H1 (cell line): ENCODE measurements around the gene RHEX. TPM values are rescaled to one million over a fixed set of nuclear protein-coding genes. Genes with fewer than 3 reads are reported as not detected.

Experiments used
- CTCF ChIA-PET: fragments of 300-600 bp; sonication (Branson Sonifier 250); formaldehyde crosslinking; loops from one replicate; lab custom pipeline; 2021; ENCODE audit not compliant: partially characterized antibody; lab: Charles Lee
- POLR2A ChIA-PET: fragments of 300-600 bp; sonication (Branson Sonifier 250); formaldehyde crosslinking; loops from one replicate; lab custom pipeline; 2021; ENCODE audit warnings: inconsistent platforms; ENCODE audit not compliant: partially characterized antibody; lab: Charles Lee
- DNase-seq, 2 experiments: peaks; one replicate each; pipeline versions ENCODE4 v3.0.0 to v3.0.0-alpha.2; 2010 to 2022; ENCODE audit warnings: low spot score in 2 of 2, low read depth in 1 of 2, mixed read lengths in 1 of 2
- FAIRE-seq: peaks from 2 replicates; lab custom pipeline; 2011; peaks lifted over from hg19 to GRCh38; lab: Jason Lieb, UNC
- H2AFZ ChIP-seq: 2 replicates; pipeline ENCODE4 v1.8.1; 2012; ENCODE audit warnings: low read length, inconsistent platforms
- H2AK5ac ChIP-seq: 2 replicates; pipeline ENCODE4 v1.6.1; 2013; ENCODE audit warnings: low read depth, low read length
- H2BK120ac ChIP-seq: replicated peaks from 2 replicates; pipeline ENCODE3; 2013; ENCODE audit warnings: low read depth, low read length, inconsistent platforms
- H2BK12ac ChIP-seq: 2 replicates; pipeline ENCODE4 v1.6.1; 2013; ENCODE audit warnings: low read depth, low read length
- H2BK15ac ChIP-seq: 2 replicates; pipeline ENCODE4 v1.6.1; 2013; ENCODE audit warnings: low read length
- H2BK20ac ChIP-seq: 2 replicates; pipeline ENCODE4 v1.6.1; 2013; ENCODE audit warnings: low read length
- H2BK5ac ChIP-seq: 2 replicates; pipeline ENCODE4 v1.6.1; 2013; ENCODE audit warnings: low read depth, low read length
- H3K14ac ChIP-seq: 2 replicates; pipeline ENCODE4 v1.6.1; 2013; ENCODE audit warnings: inconsistent platforms; ENCODE audit not compliant: insufficient read length
- H3K18ac ChIP-seq: 2 replicates; pipeline ENCODE4 v1.6.1; 2013; ENCODE audit warnings: low read length; ENCODE audit errors: extremely low read depth
- H3K23ac ChIP-seq: 2 replicates; pipeline ENCODE4 v1.6.1; 2013; ENCODE audit warnings: inconsistent platforms; ENCODE audit not compliant: insufficient read length
- H3K23me2 ChIP-seq: 2 replicates; pipeline ENCODE4 v1.6.1; 2013; ENCODE audit warnings: low read depth, low read length
- H3K27ac ChIP-seq: 2 replicates; pipeline ENCODE4 v1.6.1; 2011; ENCODE audit warnings: low read depth, low read length, inconsistent platforms
- H3K27me3 ChIP-seq, 4 experiments: replicated peaks in 1 of 4; 1 replicate in 1 of 4; 2 replicates in 3 of 4; pipeline versions ENCODE4 v1.6.1 to v1.8.1; 2011 to 2013; ENCODE audit warnings: low read length in 3 of 4, mild to moderate bottlenecking in 3 of 4, inconsistent platforms in 2 of 4, mixed read lengths in 2 of 4, moderate library complexity in 1 of 4; ENCODE audit not compliant: control insufficient read depth in 3 of 4, insufficient read depth in 3 of 4; ENCODE audit errors: extremely low read depth in 1 of 4
- H3K36me3 ChIP-seq, 4 experiments: 2 replicates each; pipeline versions ENCODE4 v1.6.1 to v1.8.1; 2011 to 2013; ENCODE audit warnings: mild to moderate bottlenecking in 4 of 4, low read length in 3 of 4, moderate library complexity in 2 of 4, control low read depth in 1 of 4, inconsistent platforms in 1 of 4; ENCODE audit not compliant: insufficient read depth in 4 of 4, control insufficient read depth in 2 of 4
- H3K4ac ChIP-seq: replicated peaks from 2 replicates; pipeline ENCODE3; 2013; ENCODE audit warnings: low read length, low read depth, mixed read lengths, inconsistent platforms; ENCODE audit not compliant: insufficient read length
- H3K4me1 ChIP-seq, 4 experiments: replicated peaks in 1 of 4; 1 replicate in 1 of 4; 2 replicates in 3 of 4; pipeline versions ENCODE4 v1.6.1 to v1.8.1; 2011 to 2013; ENCODE audit warnings: low read length in 3 of 4, inconsistent platforms in 2 of 4, mixed read lengths in 1 of 4; ENCODE audit not compliant: insufficient read depth in 4 of 4, control insufficient read depth in 3 of 4
- H3K4me2 ChIP-seq, 2 experiments: 2 replicates each; pipeline versions ENCODE4 v1.6.1 to v1.8.1; 2011 to 2013; ENCODE audit warnings: low read depth in 2 of 2, low read length in 2 of 2, control low read depth in 1 of 2, inconsistent platforms in 1 of 2, mild to moderate bottlenecking in 1 of 2; ENCODE audit not compliant: insufficient read depth in 1 of 2
- H3K4me3 ChIP-seq, 4 experiments: fragments of 200-600, 300-600 bp in 1 of 4; sonication (generic), shearing (Covaris generic), sonication (Bioruptor Twin) in 1 of 4; 2 replicates each; pipeline versions ENCODE4 v1.5.1 to v1.8.1; 2011 to 2016; ENCODE audit warnings: low read length in 4 of 4, low read depth in 3 of 4, control low read depth in 2 of 4, inconsistent platforms in 2 of 4, mild to moderate bottlenecking in 2 of 4, mixed read lengths in 1 of 4, moderate library complexity in 1 of 4; ENCODE audit not compliant: insufficient read depth in 2 of 4; ENCODE audit errors: extremely low read depth in 1 of 4
- H3K56ac ChIP-seq: replicated peaks from 2 replicates; pipeline ENCODE3; 2013; ENCODE audit warnings: low read depth, mild to moderate bottlenecking, mixed read lengths, low read length, inconsistent platforms; ENCODE audit not compliant: insufficient read length
- H3K79me1 ChIP-seq: 2 replicates; pipeline ENCODE4 v1.6.1; 2013; ENCODE audit warnings: low read depth, low read length, control low read depth
- H3K79me2 ChIP-seq, 2 experiments: 2 replicates each; pipeline versions ENCODE4 v1.6.1 to v1.8.1; 2012 to 2013; ENCODE audit warnings: low read length in 2 of 2, mild to moderate bottlenecking in 2 of 2, inconsistent platforms in 1 of 2; ENCODE audit not compliant: insufficient read depth in 2 of 2, control insufficient read depth in 1 of 2
- H3K9ac ChIP-seq, 4 experiments: replicated peaks in 1 of 4; 1 replicate in 1 of 4; 2 replicates in 3 of 4; pipeline versions ENCODE4 v1.6.1 to v1.8.1; 2011 to 2013; ENCODE audit warnings: low read depth in 3 of 4, low read length in 3 of 4, control low read depth in 2 of 4, mild to moderate bottlenecking in 2 of 4, moderate library complexity in 2 of 4, inconsistent platforms in 1 of 4; ENCODE audit errors: extremely low read depth in 1 of 4
- H3K9me3 ChIP-seq, 2 experiments: 2 replicates each; pipeline versions ENCODE4 v1.6.1 to v1.8.1; 2012 to 2013; ENCODE audit warnings: mild to moderate bottlenecking in 2 of 2, moderate library complexity in 2 of 2, control low read depth in 1 of 2, inconsistent platforms in 1 of 2, low read depth in 1 of 2, low read length in 1 of 2, mixed read lengths in 1 of 2; ENCODE audit not compliant: insufficient read depth in 2 of 2
- H4K20me1 ChIP-seq, 2 experiments: replicated peaks in 1 of 2; 2 replicates each; pipeline versions ENCODE3 to v1.8.1; 2011 to 2013; ENCODE audit warnings: inconsistent platforms in 2 of 2, low read length in 2 of 2, mild to moderate bottlenecking in 1 of 2; ENCODE audit not compliant: insufficient read depth in 2 of 2, control insufficient read depth in 1 of 2
- H4K5ac ChIP-seq: 2 replicates; pipeline ENCODE4 v1.6.1; 2013; ENCODE audit warnings: low read length, low read depth, mixed read lengths, inconsistent platforms; ENCODE audit not compliant: insufficient read length
- H4K8ac ChIP-seq: 2 replicates; pipeline ENCODE4 v1.8.0; 2013; ENCODE audit warnings: mild to moderate bottlenecking, moderate library complexity, low read length, inconsistent platforms; ENCODE audit not compliant: insufficient read depth; ENCODE audit errors: extremely low read depth
- H4K91ac ChIP-seq: replicated peaks from 2 replicates; pipeline ENCODE3; 2013; ENCODE audit warnings: low read length, mixed read lengths, inconsistent platforms; ENCODE audit not compliant: insufficient read length
- ATF3 ChIP-seq: IDR thresholded peaks from 2 replicates; pipeline ENCODE4 v1.6.1; 2011; ENCODE audit warnings: low read depth, mild to moderate bottlenecking, low read length; ENCODE audit not compliant: insufficient read depth
- CEBPB ChIP-seq: IDR thresholded peaks from 2 replicates; pipeline ENCODE4 v1.6.1; 2012; ENCODE audit warnings: low read depth, low read length
- CTBP2 ChIP-seq: IDR thresholded peaks from 2 replicates; pipeline ENCODE4 v1.7.0; 2011; ENCODE audit warnings: borderline replicate concordance, mild to moderate bottlenecking, moderate library complexity, mixed read lengths, low read length; ENCODE audit not compliant: insufficient read depth, insufficient read length
- EGR1 ChIP-seq: IDR thresholded peaks from 2 replicates; pipeline ENCODE4 v1.6.1; 2011; ENCODE audit warnings: low read depth, low read length, borderline replicate concordance
- GTF2F1 ChIP-seq: IDR thresholded peaks from 2 replicates; pipeline ENCODE4 v1.6.1; 2012; ENCODE audit warnings: low read depth, low read length, improper control_type of control experiment, borderline replicate concordance
- POU5F1 ChIP-seq: IDR thresholded peaks from 2 replicates; pipeline ENCODE4 v1.6.1; 2011; ENCODE audit warnings: low read depth, mild to moderate bottlenecking, low read length, moderate library complexity
- RNF2 ChIP-seq: fragments of 200-900, 300-1000 bp; sonication (generic); IDR thresholded peaks from 2 replicates; pipeline ENCODE4 v1.7.1; 2016; ENCODE audit warnings: borderline replicate concordance, low read depth, mild to moderate bottlenecking, antibody characterized with exemption, low read length; ENCODE audit not compliant: poor library complexity, severe bottlenecking; ENCODE audit errors: missing control alignments
- TAF7 ChIP-seq: optimal IDR thresholded peaks from 2 replicates; pipeline ENCODE3; 2011; ENCODE audit warnings: low read depth, mild to moderate bottlenecking, inconsistent platforms, low read length, moderate library complexity, borderline replicate concordance
- WGBS, 2 experiments: shearing (Covaris generic) in 1 of 2; methylation state at CpG; one replicate each; pipeline versions ENCODE4 v1.1.6 to v1.1.7; 2013 to 2015; ENCODE audit warnings: low lambda C conversion rate in 2 of 2, mixed read lengths in 2 of 2, inconsistent platforms in 1 of 2, low coverage in 1 of 2, missing lambda C conversion rate in 1 of 2; ENCODE audit not compliant: insufficient replicate concordance in 2 of 2, insufficient coverage in 1 of 2, insufficient read length in 1 of 2; ENCODE audit errors: extremely low coverage in 1 of 2, missing lambda C conversion rate in 1 of 2; 5-methylcytosine and 5-hydroxymethylcytosine counted together
- polyA plus RNA-seq, 7 experiments: library from polyadenylated mRNA; depleted of rRNA in 3 of 7; stranded (reverse) in 5 of 7; unstranded in 2 of 7; fragments of >200 nt in 5 of 7; fragments of 200-250 nt in 2 of 7; gene quantifications; 1 replicate in 5 of 7; 2 replicates in 1 of 7; 4 replicates in 1 of 7; pipeline versions ENCODE4 v1.2.1 to v1.2.3, GENCODE V29; 2011 to 2013; ENCODE audit warnings: missing spikeins in 2 of 7, mixed read lengths in 2 of 7
- total RNA-seq: library from RNA; stranded (reverse); fragmentation: NEBNext Ultra II Directional; extraction: Animal tissue kit (Norgen Biotek cat#: 25700); gene quantifications from 2 replicates; pipeline ENCODE4 v1.2.1, GENCODE V29; 2021

RHEX gene
- total and polyA plus RNA-seq, 2 of the 8 experiments (the other 6 are each of a cell fraction or from before 2014, with no cell fraction given) = not detected

DNA sequence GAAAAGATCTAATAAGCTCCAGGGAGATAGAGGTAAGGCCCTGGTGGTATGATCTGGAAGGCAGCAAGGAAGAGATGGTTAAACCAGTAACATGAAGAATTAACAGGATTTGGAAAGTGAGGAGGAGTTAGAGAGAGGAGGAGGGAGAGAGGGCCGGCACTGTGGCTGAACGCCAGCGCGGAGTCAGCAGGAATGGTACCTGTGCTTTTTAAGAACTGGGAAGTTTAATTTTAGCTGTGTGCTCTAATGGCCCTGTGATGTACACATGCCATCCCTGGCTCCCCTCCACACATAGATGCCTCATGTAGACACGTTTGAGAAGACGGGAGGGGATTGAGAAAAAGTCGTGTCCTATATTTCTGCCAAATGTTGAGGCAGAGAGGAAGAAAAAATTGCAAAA is 78.1 kb downstream of the RHEX start:
- no peak overlapping the region for H3K4ac ChIP-seq
- H2BK20ac ChIP-seq = no peak overlapping the region
- FAIRE-seq (no peak), DNase-seq (no peak)
- no peak overlapping the region; the same call in 1 of the 2 replicates for H4K8ac ChIP-seq
- no peaks in the 10 kb centered on the region for H3K36me3 ChIP-seq
- no peak overlapping the region for H2BK12ac ChIP-seq
- H2AK5ac ChIP-seq = no peak overlapping the region
- H3K23ac ChIP-seq = no peak overlapping the region
- H3K56ac ChIP-seq = no peak overlapping the region
- POLR2A ChIA-PET = no interaction called here
- no peak overlapping the region for H2BK120ac ChIP-seq
- H3K23me2 ChIP-seq = no peaks in the 10 kb centered on the region
- CTCF ChIA-PET = interaction anchor here (0.6 kb wide), 1 partner anchor 7 kb away, joined by 3 read pairs; no protein-coding TSS in a partner anchor
- no peaks in the 10 kb centered on the region for H3K9me3 ChIP-seq
- no peak overlapping the region for H3K4me3 ChIP-seq
- no peak overlapping the region for H3K4me2 ChIP-seq
- 90% methylated on average over 7 of the region's 7 CpGs; no CpG with 5 or more reads in 1 of the 2 experiments for WGBS, 2 experiments
- H3K18ac ChIP-seq = no peak overlapping the region
- no peaks in the 10 kb centered on the region for H4K20me1 ChIP-seq
- no peak overlapping the region for H3K14ac ChIP-seq
- H3K79me1 ChIP-seq = no peaks in the 10 kb centered on the region
- no peaks in the 10 kb centered on the region for H3K79me2 ChIP-seq
- no peak overlapping the region for H3K27ac ChIP-seq
- H2BK15ac ChIP-seq = no peak overlapping the region
- H3K4me1 ChIP-seq = no peaks in the 10 kb centered on the region
- no peak overlapping the region for H2BK5ac ChIP-seq
- H4K91ac ChIP-seq = no peak overlapping the region
- no peak overlapping the region for H4K5ac ChIP-seq
- H2AFZ ChIP-seq = no peak overlapping the region
- no peak overlapping the region for H3K9ac ChIP-seq
- no peaks in the 10 kb centered on the region for H3K27me3 ChIP-seq
- TF ChIP-seq POU5F1 = no peak
- TF ChIP-seq CEBPB = no peak
- TF ChIP-seq RNF2 = no peak
- TF ChIP-seq ATF3 = no peak
- no peak for TF ChIP-seq TAF7
- TF ChIP-seq EGR1 = no peak
- TF ChIP-seq GTF2F1 = no peak
- TF ChIP-seq CTBP2 = no peak
